GM12878 (cell line): ENCODE measurements around the gene TTC39C. TPM values are rescaled to one million over a fixed set of nuclear protein-coding genes. Genes with fewer than 3 reads are reported as not detected.

Source experiments
- ASH2L ChIP-seq: fragments of 300-600, 200-600 bp; sonication (generic); IDR thresholded peaks from 2 replicates; pipeline ENCODE4 v1.6.1; 2017; ENCODE audit warnings: low read depth, mild to moderate bottlenecking, borderline replicate concordance
- CBFB ChIP-seq: IDR thresholded peaks from 2 replicates; pipeline ENCODE4 v1.6.1; 2016; ENCODE audit warnings: antibody characterized with exemption, low read depth
- E2F8 ChIP-seq: fragments of 450-650 bp; IDR thresholded peaks from 2 replicates; pipeline ENCODE4 v1.6.1; 2018; ENCODE audit warnings: mild to moderate bottlenecking, low read depth, moderate library complexity; ENCODE audit not compliant: partially characterized antibody
- FOS ChIP-seq: IDR thresholded peaks from 3 replicates; pipeline ENCODE4 v1.6.1; 2011; ENCODE audit warnings: borderline replicate concordance; ENCODE audit not compliant: insufficient read length; ENCODE audit errors: extremely low read depth
- MEF2B ChIP-seq: fragments of 450-650 bp; IDR thresholded peaks from 2 replicates; pipeline ENCODE4 v1.6.1; 2018; ENCODE audit warnings: mild to moderate bottlenecking, moderate library complexity; ENCODE audit not compliant: partially characterized antibody, poor library complexity, severe bottlenecking
- RELA ChIP-seq: fragments of 450-650 bp; IDR thresholded peaks from 2 replicates; pipeline ENCODE4 v1.8.0; 2014; ENCODE audit warnings: borderline replicate concordance; ENCODE audit not compliant: partially characterized antibody
- polyA plus RNA-seq, 11 experiments: library from polyadenylated mRNA; depleted of rRNA in 4 of 11; unstranded in 6 of 11; stranded (reverse) in 5 of 11; fragments of >200 nt; fragmentation: Nextera tagmentation in 4 of 11; fragmentation: Illumina TruSeq in 1 of 11; extraction: Ambion mirVana in 4 of 11; extraction: Trizol in 1 of 11; gene quantifications; 1 replicate in 1 of 11; 2 replicates in 10 of 11; pipeline versions ENCODE4 v1.2.1 to v1.2.3, GENCODE V29; 2011 to 2016; ENCODE audit warnings: inconsistent platforms in 2 of 11, missing spikeins in 2 of 11, low read depth in 1 of 11
- total RNA-seq, 4 experiments: library from RNA; depleted of rRNA in 3 of 4; stranded (reverse); fragments of >200 nt in 3 of 4; fragmentation: Illumina TruSeq in 1 of 4; extraction: Trizol in 1 of 4; gene quantifications; 2 replicates each; pipeline versions ENCODE4 v1.2.1 to v1.2.3, GENCODE V29; 2013 to 2021
- TF ChIP-seq, protein P1 (sequence below): IDR thresholded peaks from 2 replicates; pipeline ENCODE4 v1.6.1; 2011; ENCODE audit warnings: mild to moderate bottlenecking, low read depth, low read length, moderate library complexity; ENCODE audit not compliant: insufficient replicate concordance
- TF ChIP-seq, protein P2 (sequence below): fragments of 450-650 bp; IDR thresholded peaks from 2 replicates; pipeline ENCODE4 v1.6.1; 2017; ENCODE audit warnings: antibody characterized with exemption, mild to moderate bottlenecking, moderate library complexity

Gene TTC39C
- total and polyA plus RNA-seq, 10 of the 15 experiments (the other 5 are each of a cell fraction or from before 2014, with no cell fraction given), result 21.1 to 91.0 (median 64.8) TPM

DNA sequence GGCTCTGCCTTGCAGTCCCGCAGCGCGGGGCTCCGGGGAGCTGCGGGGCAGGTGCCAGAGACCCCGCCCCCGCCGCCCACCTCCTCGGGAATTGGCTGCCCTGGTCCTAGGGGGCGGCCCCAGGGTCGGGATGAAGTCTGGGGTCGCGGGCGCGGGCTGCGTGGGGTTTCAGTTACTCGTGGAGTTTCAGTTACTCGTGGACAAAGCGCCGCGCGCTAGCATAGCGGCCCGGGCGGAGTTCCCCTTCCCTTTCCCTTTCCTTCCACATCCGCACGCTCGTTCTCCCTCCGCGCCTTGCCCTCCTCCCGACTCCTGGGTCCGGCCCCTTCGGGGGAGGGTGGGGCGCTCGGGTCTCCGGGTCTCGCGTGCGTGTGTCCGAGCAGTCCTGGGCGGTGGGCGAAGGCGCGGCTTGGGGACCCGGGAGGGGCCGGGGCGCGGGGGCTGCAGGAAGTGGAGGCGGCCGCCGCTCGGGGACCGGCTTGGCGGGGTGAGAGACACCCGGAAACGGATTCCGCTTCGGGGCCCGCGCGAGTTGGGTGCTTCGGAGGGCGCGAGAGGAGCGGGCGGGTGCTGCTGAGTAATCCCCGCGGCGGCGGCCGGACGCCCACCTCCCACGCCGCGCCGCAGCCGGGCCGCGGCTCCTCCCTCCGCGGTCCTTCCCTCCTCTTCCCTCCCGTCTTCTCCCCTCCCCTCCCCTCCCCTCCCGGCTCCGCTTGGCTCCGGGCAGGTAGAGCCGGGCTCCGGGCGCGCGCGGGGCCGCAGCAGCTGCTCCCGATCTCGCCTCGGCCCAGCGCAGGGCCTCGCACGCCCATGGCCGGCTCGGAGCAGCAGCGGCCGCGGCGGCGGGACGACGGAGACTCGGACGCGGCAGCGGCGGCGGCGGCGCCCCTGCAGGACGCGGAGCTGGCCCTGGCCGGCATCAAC lies at the start of gene TTC39C (continued):
- no peak for TF ChIP-seq E2F8
- peak; percentile 46 for TF ChIP-seq MEF2B
- peak; percentile 60; the same call in 1 of the 2 replicates for TF ChIP-seq CBFB
- peak; percentile 75 for TF ChIP-seq RELA
- TF ChIP-seq, protein P1, sequence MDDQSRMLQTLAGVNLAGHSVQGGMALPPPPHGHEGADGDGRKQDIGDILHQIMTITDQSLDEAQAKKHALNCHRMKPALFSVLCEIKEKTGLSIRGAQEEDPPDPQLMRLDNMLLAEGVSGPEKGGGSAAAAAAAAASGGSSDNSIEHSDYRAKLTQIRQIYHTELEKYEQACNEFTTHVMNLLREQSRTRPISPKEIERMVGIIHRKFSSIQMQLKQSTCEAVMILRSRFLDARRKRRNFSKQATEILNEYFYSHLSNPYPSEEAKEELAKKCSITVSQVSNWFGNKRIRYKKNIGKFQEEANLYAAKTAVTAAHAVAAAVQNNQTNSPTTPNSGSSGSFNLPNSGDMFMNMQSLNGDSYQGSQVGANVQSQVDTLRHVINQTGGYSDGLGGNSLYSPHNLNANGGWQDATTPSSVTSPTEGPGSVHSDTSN, result no peak
- TF ChIP-seq FOS, result no peak
- no peak for TF ChIP-seq ASH2L
- TF ChIP-seq, protein P2, sequence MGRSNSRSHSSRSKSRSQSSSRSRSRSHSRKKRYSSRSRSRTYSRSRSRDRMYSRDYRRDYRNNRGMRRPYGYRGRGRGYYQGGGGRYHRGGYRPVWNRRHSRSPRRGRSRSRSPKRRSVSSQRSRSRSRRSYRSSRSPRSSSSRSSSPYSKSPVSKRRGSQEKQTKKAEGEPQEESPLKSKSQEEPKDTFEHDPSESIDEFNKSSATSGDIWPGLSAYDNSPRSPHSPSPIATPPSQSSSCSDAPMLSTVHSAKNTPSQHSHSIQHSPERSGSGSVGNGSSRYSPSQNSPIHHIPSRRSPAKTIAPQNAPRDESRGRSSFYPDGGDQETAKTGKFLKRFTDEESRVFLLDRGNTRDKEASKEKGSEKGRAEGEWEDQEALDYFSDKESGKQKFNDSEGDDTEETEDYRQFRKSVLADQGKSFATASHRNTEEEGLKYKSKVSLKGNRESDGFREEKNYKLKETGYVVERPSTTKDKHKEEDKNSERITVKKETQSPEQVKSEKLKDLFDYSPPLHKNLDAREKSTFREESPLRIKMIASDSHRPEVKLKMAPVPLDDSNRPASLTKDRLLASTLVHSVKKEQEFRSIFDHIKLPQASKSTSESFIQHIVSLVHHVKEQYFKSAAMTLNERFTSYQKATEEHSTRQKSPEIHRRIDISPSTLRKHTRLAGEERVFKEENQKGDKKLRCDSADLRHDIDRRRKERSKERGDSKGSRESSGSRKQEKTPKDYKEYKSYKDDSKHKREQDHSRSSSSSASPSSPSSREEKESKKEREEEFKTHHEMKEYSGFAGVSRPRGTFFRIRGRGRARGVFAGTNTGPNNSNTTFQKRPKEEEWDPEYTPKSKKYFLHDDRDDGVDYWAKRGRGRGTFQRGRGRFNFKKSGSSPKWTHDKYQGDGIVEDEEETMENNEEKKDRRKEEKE, result 0 out of 2 replicates have a peak, but pooled peaks have one; percentile 37
